NOMO-1 (cell line): Measurements from ENCODE around the gene SC5D.

Source experiments
- DNase-seq, 2 experiments: peaks; one replicate each; lab custom pipeline; 2025; ENCODE audit not compliant: unreplicated experiment in 2 of 2; lab: John Stamatoyannopoulos, UW

Gene SC5D, protein sequence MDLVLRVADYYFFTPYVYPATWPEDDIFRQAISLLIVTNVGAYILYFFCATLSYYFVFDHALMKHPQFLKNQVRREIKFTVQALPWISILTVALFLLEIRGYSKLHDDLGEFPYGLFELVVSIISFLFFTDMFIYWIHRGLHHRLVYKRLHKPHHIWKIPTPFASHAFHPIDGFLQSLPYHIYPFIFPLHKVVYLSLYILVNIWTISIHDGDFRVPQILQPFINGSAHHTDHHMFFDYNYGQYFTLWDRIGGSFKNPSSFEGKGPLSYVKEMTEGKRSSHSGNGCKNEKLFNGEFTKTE

DNA sequence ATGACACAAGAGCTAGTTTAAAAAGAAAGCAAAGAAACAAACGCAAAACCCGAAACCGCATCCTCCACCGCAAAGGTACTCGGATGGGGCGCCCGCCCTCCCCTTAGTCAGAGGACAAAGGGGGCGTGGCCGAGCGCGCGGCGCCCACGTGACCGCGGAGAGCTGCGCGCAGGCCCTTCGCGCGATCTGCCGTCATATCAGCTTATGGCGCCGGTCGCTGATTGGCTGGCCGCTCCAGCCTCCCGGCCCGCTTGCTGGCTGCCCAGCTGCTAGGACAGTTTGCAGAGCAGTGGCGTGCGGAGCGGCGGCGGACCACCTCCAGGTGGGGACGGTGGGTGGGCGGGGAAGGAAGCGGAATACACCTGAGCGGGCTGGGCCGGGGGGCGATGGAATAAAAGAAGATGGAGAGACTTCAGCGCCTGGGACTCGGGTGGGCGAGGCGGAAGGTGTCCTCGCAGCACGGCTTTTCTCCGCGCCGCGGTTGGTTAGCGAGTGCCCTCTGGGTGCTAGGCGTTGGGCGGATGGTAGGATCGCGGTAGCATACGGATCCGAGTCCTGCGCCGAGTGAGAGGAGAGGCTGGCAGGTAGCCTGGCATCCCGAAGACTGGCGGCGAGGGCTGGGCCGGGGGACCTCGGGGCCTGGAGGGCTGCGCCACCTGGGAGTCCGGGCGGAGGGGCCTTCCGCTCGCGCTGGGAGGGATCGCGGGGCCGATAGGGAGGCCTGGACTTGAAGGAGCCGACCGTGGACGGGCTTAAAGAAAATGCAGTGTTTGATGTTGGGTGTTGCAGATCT is at the start of gene SC5D:
Gene SC5D, plus strand, starts transcription at position 277 of the 793 bp plus-strand sequence. CDS start 10,605 bp downstream, outside the sequence.
- peak; percentile 96 to 98 for DNase-seq

DNA sequence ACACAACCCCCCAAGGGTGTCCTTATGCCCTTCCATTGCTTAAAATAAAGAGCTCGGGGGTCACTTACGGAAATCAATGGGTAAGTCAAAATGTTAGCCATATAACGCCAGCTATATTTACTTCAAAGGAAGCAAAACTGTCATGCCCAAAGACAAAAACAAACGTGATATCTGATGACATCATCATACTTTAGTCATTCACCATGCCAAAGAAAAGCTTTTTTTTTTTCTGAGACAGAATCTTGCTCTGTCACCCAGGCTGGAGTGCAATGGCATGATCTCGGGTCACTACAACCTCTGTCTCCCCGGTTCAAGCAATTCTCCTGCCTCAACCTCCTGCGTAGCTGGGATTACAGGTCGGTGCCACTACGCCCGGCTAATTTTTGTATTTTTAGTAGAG is 47.7 kb upstream of the SC5D start:
- DNase-seq, result no peak

DNA sequence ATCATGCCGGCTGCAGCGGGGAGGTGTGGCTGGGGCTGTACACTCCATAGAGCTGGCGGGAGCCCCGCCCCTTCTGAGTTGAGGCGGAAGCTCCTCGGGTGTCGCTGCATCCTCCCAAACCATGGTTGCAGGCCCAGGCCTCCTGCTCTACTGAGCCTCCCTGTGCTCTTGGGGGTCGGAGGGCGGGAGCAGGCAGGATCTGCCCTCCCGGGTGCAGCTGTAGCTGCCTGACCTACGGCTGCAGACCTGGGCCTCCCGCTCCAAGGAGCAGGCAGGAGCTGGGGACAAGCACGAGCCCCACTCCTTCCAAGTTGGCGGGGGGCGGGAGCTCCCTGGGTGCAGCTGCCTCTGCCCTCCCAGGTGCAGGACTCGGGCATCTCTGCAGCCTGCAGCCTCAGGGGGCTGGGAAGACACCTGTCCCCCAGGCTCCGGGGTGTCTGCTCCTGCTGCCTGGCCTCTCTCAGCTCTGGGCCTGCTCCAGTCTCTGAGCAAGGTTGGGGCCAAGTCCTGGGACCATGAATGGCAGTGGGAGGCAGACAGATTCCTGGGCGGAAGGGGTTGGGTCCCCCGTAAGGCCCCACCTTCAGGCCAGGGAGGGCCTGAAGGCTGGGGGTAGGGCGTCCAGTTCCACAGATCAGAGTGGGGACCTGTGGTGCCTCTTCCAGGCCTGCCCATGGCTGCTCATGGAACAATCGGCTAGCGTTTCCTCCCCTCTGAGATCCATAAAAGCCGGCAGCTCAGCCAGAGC is 46.4 kb upstream of the SC5D start:
- no peak for DNase-seq

DNA sequence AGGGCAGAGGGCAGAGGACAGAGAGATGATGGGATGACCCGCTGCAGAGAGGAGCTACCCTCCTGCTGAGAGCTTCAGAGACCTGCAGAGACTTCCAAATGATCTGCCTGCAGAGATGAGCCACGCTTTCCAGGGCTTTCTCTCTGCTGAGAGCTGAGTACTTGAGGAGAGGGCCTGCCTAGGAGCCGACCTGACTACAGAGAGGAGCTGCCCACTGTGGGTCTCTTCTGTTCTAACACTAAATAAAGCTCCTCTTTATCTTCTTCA is 45.9 kb upstream of the SC5D start:
- DNase-seq, result no peak

GRCh38 chr11:121248496-121248895 is 44.1 kb upstream of the SC5D start:
- DNase-seq, result no peak

DNA sequence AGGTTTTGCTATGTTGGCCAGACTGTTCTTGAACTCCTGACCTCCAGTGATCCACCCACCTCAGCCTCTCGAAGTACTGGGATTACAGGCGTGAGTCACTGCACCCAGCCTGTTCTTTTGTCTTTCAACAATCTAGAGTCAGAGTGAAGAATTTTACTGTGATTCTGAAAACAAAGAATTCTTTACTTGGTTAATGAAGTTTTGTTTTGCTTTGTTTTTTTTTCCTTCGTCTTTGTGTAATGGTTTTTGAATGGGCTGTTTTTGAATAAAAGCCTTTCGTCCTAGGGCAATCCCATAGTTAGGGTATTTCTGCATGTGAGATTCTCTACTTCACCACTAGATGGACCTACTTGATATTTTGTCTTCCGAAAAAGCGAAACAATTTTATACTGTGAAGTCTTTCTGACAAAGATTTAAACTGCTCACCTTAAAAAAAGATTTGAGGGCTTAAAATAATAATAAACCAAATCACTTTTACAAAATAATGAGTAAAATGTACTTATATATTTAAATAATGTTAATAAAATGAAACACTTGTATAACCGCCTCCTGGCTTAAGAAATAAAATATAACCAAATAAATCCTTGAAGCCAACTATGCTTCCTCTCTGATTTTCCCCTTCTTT is 43.4 kb upstream of the SC5D start:
- peak; percentile 18 to 48 for DNase-seq

DNA sequence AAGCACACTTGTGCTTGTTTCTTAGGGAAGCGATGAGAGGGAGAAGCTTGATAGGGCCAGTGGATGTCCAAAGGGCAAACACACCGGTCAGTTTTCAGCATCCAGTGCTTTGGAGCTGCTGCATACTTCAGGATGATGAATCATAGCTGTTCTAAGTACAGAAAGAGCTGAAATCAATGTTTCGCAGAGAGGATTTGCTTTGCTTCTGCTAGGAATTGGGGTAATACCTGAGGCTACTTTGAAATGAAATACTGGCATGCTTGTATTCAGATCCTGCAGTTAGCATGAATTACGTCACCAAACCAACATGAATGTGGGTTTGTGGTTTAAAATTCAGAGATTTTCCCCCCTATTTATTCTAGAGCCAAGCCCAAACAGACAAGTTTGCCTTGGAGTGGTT is 41.7 kb upstream of the SC5D start:
- no peak for DNase-seq

- no peak for DNase-seq
Measured at GRCh38 chr11:121253951-121254350, 38.6 kb upstream of the SC5D start.

GRCh38 chr11:121254756-121255155 is 37.8 kb upstream of the SC5D start:
- no peak for DNase-seq

DNA sequence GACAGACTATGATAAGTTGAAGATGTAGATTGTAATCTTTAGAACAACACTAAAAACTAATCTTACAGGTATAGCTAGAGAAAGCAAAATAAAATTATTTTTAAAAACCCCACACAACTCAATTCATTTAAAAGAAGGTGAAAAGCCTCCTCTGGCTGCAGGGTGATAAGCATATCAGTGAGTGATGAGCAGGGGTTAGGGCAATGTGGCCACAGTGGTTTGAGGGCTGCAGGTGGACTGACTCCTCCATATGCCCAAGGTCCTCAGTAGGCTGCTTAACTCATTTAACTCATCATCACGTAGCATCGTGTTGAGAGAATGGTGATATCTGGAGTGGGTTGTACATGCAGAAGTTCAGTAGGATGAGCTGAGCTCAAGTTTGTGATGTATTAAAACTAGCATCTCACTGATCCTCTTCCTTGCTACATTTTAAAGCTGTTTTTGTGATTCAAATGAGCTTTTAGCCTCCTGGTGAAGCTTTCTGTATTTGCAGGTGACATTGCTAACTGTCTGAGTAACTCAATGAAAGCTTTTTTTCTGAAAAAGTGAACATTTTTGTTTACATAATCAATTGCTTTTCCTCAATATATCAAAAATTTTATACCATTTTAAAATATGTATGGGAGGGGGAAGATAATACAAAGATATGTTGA is 37.0 kb upstream of the SC5D start:
- DNase-seq, result no peak

- DNase-seq, result no peak
Measured at GRCh38 chr11:121257289-121257688, 35.3 kb upstream of the SC5D start.

DNA sequence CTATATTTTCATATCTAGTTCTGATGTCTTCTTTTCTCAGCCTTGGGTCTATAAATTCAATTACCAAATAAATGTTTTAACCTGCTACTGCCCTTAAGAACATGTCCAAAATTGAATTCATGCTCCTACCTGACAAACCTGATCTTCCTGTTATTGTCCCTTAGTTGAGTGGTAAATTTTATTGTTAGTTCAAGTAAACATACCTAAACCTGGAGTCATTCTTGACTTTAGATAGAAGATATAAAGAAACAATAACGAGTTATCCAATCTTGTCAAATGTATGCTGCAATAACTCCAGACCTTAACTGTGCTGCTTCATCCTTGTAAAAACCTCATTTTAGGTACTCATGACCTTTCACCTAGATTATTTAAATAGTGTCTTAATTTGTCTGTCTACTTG is 34.6 kb upstream of the SC5D start:
- DNase-seq, result no peak

DNA sequence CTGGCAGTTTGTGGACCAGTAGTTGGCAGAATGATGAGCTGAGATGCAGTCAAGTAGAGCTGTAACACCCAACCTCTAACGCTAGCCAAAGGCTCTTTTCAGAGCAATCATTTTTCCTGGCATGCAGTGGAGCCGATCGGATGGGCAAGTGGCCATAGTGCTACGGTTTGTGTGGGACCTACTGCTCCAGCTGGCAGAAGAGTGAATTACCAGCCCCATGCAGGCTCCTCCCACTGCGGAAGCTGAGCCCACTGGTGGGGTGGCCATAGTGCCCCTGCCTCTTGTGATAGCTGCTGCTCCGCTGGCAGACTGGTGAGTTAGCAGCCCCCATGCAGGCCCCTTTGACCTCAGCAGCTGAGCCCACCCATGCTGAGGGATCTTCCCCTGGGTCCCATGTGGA is 27.0 kb upstream of the SC5D start:
- DNase-seq, result no peak

DNA sequence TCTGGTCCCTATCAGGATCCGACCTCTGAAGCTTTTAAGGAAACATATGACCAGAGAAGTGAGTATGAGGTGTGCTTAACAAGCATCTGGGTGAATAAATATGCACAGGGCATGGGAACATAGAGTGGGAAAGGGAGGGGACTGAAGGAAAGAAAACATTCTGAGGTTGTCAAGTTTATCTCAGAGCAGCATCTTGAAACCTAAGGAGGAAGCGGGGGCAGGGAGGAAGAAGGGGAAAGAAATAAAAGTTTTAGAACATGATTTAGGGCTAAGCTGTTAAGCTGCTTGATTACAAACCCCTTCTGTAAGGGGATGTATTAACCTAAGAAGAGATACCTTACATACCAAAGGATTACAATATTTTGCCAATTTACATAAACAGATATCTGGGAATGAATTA is 24.0 kb upstream of the SC5D start:
- DNase-seq, result no peak

DNA sequence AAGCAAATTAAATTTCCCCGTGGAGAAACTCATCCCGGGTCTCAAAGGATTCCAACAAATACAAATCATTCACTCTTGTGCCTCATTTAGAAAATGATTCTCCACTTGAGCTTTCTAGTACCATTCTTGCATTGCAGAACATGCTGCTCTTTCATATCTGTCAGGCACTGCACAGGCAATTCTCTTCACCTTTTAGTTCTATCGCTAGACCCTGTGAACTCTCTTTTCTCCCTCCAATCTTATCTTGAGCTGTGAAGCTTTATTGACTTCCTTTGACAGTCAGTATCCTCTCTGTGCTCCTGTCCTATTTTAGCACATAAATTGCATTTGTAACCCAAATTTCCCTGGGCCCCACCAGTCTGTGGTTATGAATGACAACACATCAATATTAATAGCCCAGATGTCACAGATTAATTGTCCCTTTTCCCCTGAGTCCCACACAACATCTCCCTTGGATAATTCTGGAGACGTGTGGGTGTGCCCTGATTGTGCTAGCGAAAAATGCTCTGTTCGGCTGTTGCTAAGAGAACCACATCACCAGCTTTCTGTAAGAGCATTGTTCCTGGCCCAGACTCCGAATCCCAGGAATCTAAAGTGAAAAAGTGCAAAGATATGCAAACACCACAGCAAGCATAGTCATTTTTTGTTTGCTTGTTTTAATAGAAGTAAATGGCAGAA is 22.4 kb upstream of the SC5D start:
- no peak for DNase-seq

DNA sequence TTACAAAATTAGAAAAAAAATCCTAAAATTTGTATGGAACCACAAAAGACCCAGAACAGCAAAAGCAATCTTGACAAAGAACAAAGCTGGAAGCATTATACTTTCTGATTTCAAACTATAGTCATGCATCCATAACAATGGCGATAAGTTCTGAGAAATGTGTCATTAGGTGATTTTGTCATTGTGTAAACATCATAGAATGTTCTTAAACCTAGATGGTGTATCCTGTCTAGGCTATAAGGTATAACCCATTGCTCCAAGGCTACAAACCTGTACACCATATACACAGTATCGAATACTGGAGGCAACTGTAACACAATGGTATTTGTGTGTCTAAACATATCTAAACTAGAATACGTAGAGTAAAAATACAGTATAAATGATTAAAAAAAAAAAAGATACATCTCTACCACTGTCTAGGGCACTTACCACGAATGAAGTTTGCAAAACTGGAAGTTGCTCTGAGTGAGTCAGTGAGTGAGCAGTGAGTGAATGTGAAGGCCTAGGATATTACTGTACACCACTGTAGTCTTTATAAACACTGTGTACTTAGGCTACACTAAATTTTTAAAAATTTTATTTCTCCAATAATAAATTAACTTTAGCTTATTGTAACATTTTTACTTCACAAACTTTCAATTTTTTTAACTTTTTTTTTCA is 18.1 kb upstream of the SC5D start:
- DNase-seq, result no peak

- no peak for DNase-seq
Measured at GRCh38 chr11:121281698-121282097, 10.9 kb upstream of the SC5D start.

DNA sequence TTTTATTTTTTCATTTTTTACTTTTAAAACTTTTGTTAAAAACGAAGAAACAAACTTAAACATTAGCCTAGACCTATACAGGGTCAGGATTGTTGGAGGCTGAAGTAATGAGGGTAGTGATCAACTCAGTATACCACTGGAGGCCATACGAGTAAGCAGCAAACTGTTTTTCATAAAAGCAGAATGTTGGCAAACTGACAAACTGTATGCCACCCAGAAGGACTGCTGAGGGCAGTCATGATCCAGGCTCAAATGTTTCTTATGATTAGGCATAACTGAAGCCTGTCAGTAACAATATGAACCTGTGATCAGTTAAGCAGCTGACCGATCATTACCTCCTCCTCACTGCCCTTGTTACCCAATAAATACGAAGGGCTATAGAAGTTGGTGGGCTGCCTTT is 10.2 kb upstream of the SC5D start:
- no peak for DNase-seq

DNA sequence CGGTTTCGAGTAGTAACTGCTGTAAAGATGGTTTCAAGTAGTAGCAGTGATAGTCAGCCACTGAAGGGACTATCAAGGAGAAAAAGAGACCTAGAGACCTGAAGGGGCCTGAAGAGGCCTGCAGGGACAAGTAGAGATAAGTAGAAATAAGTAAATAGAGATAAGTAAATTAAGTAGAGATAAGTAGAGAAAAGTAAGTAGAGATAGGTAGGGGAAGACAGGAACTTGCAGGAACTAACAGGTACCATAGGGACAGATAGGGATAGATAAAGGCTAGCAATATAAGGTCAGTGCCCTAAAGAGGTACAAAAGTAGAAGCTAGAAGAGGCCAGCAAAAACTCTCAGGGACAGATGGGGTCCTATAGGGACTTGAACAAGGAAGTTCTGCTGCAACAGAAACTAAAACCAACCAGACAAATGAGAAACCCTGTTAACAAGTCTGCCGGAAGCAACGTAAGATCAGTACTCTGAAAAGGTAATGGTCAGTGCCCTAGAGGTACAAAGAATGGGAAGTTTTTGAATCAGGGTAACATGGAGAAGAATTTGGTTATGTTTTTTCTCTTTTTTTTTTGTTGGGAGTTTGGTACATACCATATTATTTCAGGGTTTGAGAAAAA is 9.6 kb upstream of the SC5D start:
- DNase-seq, result peak in 1 of 2 experiments; percentile 9
